Heart left ventricle (tissue), 16 donors: ENCODE results near the gene CAPN2. TPM values are rescaled to one million over a fixed set of nuclear protein-coding genes. Genes with fewer than 3 reads are reported as not detected.
A peak's percentile ranks its signal among the peaks of the same experiment; 100 is the strongest.

Experiments used
- ATAC-seq, 4 donors: fragments of 200-7000 bp; cut with Tn5 transposase; one replicate each; pipeline ENCODE4 v1.9.1; 2020 to 2022; ENCODE audit warnings: moderate library complexity in 4 of 4, mild to moderate bottlenecking in 3 of 4, moderate number of reproducible peaks in 1 of 4
- DNase-seq, 5 donors: peaks; one replicate each; pipeline ENCODE4 v3.0.0-alpha.2; 2020
- H3K27ac ChIP-seq, 12 donors: fragments of 200-600 bp; sonication (generic) in 4 of 12; one replicate each; pipeline versions ENCODE4 v1.5.0 to v1.8.0; 2016 to 2022; ENCODE audit warnings: mild to moderate bottlenecking in 2 of 12
- H3K27me3 ChIP-seq, 9 donors: fragments of 200-600 bp; sonication (generic) in 2 of 9; one replicate each; pipeline versions ENCODE4 v1.5.1 to v1.8.0; 2016 to 2022; ENCODE audit warnings: mild to moderate bottlenecking in 3 of 9
- H3K36me3 ChIP-seq, 9 donors: fragments of 200-600 bp; sonication (generic) in 2 of 9; one replicate each; pipeline versions ENCODE4 v1.5.0 to v1.8.0; 2018 to 2022; ENCODE audit warnings: mild to moderate bottlenecking in 2 of 9
- H3K4me1 ChIP-seq, 12 donors: fragments of 200-600 bp; sonication (generic) in 4 of 12; one replicate each; pipeline versions ENCODE4 v1.5.0 to v1.8.0; 2016 to 2022; ENCODE audit warnings: mild to moderate bottlenecking in 3 of 12
- H3K4me3 ChIP-seq, 12 donors: fragments of 200-600 bp; sonication (generic) in 4 of 12; one replicate each; pipeline versions ENCODE4 v1.5.0 to v1.8.0; 2017 to 2022; ENCODE audit warnings: mild to moderate bottlenecking in 9 of 12, moderate library complexity in 4 of 12
- H3K9me3 ChIP-seq, 12 donors: fragments of 200-600 bp; sonication (generic) in 4 of 12; one replicate each; pipeline versions ENCODE4 v1.5.0 to v1.8.0; 2016 to 2022; ENCODE audit warnings: mild to moderate bottlenecking in 1 of 12
- CTCF ChIP-seq, 12 donors: fragments of 200-600 bp; sonication (generic) in 4 of 12; IDR thresholded peaks; one replicate each; pipeline versions ENCODE4 v1.5.0 to v1.8.0; 2018 to 2022; ENCODE audit warnings: antibody characterized with exemption in 12 of 12, mild to moderate bottlenecking in 5 of 12
- POLR2A ChIP-seq, 2 donors: fragments of 450-650 bp; IDR thresholded peaks; one replicate each; pipeline ENCODE4 v1.6.1; 2017; ENCODE audit warnings: antibody characterized with exemption in 2 of 2, mild to moderate bottlenecking in 2 of 2, moderate library complexity in 2 of 2
- WGBS, 4 donors: extraction: QIAGEN DNeasy Blood & Tissue Kit in 2 of 4; methylation state at CpG; one replicate each; pipeline versions ENCODE4 v1.1.5 to v1.1.7; 2013 to 2018; 5-methylcytosine and 5-hydroxymethylcytosine counted together
- intact Hi-C, 10 donors: fragments of 100-400 bp; cut with DNase I; formaldehyde crosslinking; loops; one replicate each; pipeline versions ENCODE4 v1.11.1 to v1.14.2; 2022
- polyA plus RNA-seq, 2 donors: library from polyadenylated mRNA; stranded (reverse); fragments of 200-250 nt; gene quantifications; one replicate each; pipeline ENCODE4 v1.2.3, GENCODE V29; 2013
- total RNA-seq, 9 donors: library from RNA; depleted of rRNA in 2 of 9; stranded (reverse); fragments of >200 nt in 2 of 9; fragmentation: NEBNext Ultra II Directional in 3 of 9; extraction: Animal tissue kit (Norgen Biotek cat#: 25700) in 3 of 9; gene quantifications; one replicate each; pipeline versions ENCODE4 v1.1.0 to v1.2.4, GENCODE V29; 2016 to 2023
- donor health status: ischemic (EF 13 %, LVEDD 7.1; RV severe dilation, severe dysfunction).
- donor health status: healthy with polysubstance abuse.
- donor health status: DM: no; HTN: yes; CAD: no.
- donor health status: DM: no; HTN: no; CAD: no.
- donor health status: ischemic (EF 25% LVEDD 6.9; RV normal size, moderate dysfunction).
- donor health status: ischemic (EF 25% LVEDD 5.7; RV mildly dilated, moderate dysfunction).
- donor health status: healthy.
- donor health status: DM: yes; HTN: yes; CAD: no.
- donor health status: ischemic (EF 35%, LVEDD 5.7; RV mildly dilated, moderate dysfunction).
- donor health status: nonischemic (EF 11% LVEDD 7.7; RV severe dilation, severe dysfunction).
- donor health status: DM: yes; HTN: yes; CAD: no.
- donor health status: PGD.
- donor health status: ischemic (EF 29% LVEDD 5.4; RV normal size, mild dysfunction).
- donor health status: nonischemic (EF 23%, LVEDD 6.1; RV moderate dilation, normal function).

Gene CAPN2
- total and polyA plus RNA-seq, 11 donors, result 54.4 to 115 (median 81.8) TPM

- H3K27ac ChIP-seq, result no peak overlapping the region
- no peak for ATAC-seq
- H3K4me3 ChIP-seq, result no peak overlapping the region
- intact Hi-C loops, result loop anchor here in 2 of 10 donors (5.0 kb wide), 1 partner anchor 37 kb away; the partner anchor contains the start of gene TP53BP2 (in 2 of the 2)
- TF ChIP-seq CTCF (IDR thresholded peaks at IDR 0.05) (no peak), POLR2A (IDR thresholded peaks at IDR 0.05) (no peak)
- DNase-seq, result no peak
- H3K9me3 ChIP-seq, result no peaks in the 10 kb centered on the region
- peaks cover 0 to 16% (median 7%) of the 10 kb centered on the region in 12 donors for H3K4me1 ChIP-seq
- H3K36me3 ChIP-seq, result peaks cover 0 to 79% (median 47%) of the 10 kb centered on the region in 9 donors
- no peaks in the 10 kb centered on the region for H3K27me3 ChIP-seq
- WGBS, 4 donors, result 84 to 90% (median 87%) methylated on average over 2 of the region's 2 CpGs
Observed at GRCh38 chr1:223810586-223810985, 98.2 kb downstream of the CAPN2 start.

- intact Hi-C loops, result loop anchor here in 3 of 10 donors (2.0 to 5.0 kb wide), 2 partner anchors 35 to 36 kb away; partner anchors contain the start of gene TP53BP2 (in 2 of the 3)
- no peaks in the 10 kb centered on the region for H3K27me3 ChIP-seq
- DNase-seq, result no peak
Observed at GRCh38 chr1:223811634-223812101, 99.3 kb downstream of the CAPN2 start.

GRCh38 chr1:223813645-223814044 lies 101.3 kb downstream of the CAPN2 start:
- intact Hi-C loops, result loop anchor here in 3 of 10 donors (2.0 to 5.0 kb wide), 2 partner anchors 33 to 34 kb away; partner anchors contain the start of gene TP53BP2 (in 2 of the 3)
- Histone ChIP-seq H3K27me3 (no peaks in the 10 kb centered on the region), H3K4me1 (peaks cover 0 to 18% (median 10%) of the 10 kb centered on the region in 12 donors), H3K9me3 (no peaks in the 10 kb centered on the region), H3K36me3 (peaks cover 0 to 63% (median 39%) of the 10 kb centered on the region in 9 donors), H3K27ac (no peak overlapping the region), H3K4me3 (no peak overlapping the region)
- TF ChIP-seq POLR2A (IDR thresholded peaks at IDR 0.05) (no peak), CTCF (IDR thresholded peaks at IDR 0.05) (no peak)
- no peak for ATAC-seq
- no peak for DNase-seq

More at GRCh38 chr1:223811634-223812101, 99.3 kb downstream of the CAPN2 start:
- peaks cover 0 to 18% (median 10%) of the 10 kb centered on the region in 12 donors for H3K4me1 ChIP-seq
- peaks cover 0 to 69% (median 37%) of the 10 kb centered on the region in 9 donors for H3K36me3 ChIP-seq
- no peak overlapping the region for H3K27ac ChIP-seq
- TF ChIP-seq POLR2A (IDR thresholded peaks at IDR 0.05) (no peak), CTCF (IDR thresholded peaks at IDR 0.05) (peak; percentile 37 to 73 (median 62))
- WGBS, 4 donors, result 42 to 49% (median 45%) methylated on average over 3 of the region's 3 CpGs
- H3K9me3 ChIP-seq, result no peaks in the 10 kb centered on the region
- peak in 2 of 4 donors; percentile 57 to 63 for ATAC-seq
- no peak overlapping the region for H3K4me3 ChIP-seq

GRCh38 chr1:223815020-223815853 lies 102.9 kb downstream of the CAPN2 start:
- Histone ChIP-seq H3K27ac (no peak overlapping the region), H3K4me3 (no peak overlapping the region), H3K27me3 (no peaks in the 10 kb centered on the region), H3K36me3 (peaks cover 0 to 49% (median 31%) of the 10 kb centered on the region in 9 donors), H3K9me3 (no peaks in the 10 kb centered on the region), H3K4me1 (peaks cover 0 to 25% (median 18%) of the 10 kb centered on the region in 12 donors)
- DNase-seq (no peak), ATAC-seq (peak in 2 of 4 donors; percentile 41 to 44)
- TF ChIP-seq CTCF (IDR thresholded peaks at IDR 0.05), result no peak
- no peak for TF ChIP-seq POLR2A (IDR thresholded peaks at IDR 0.05)
- intact Hi-C loops, result no loop called here
- 38 to 49% (median 45%) methylated on average over 4 of the region's 4 CpGs for WGBS, 4 donors
